ENCODE measurements around the gene OR10G7.

The OR10G7 gene

GRCh38 chr11:124041254-124041653 lies at the start of gene OR10G7:
Gene OR10G7 (minus strand): TSS chr11:124041325. CDS start chr11:124039001, 2,324 bp downstream.
- DNase-seq (ENCODE audit: low read depth in 2 of 2, low spot score in 1 of 2) = no peak

DNA sequence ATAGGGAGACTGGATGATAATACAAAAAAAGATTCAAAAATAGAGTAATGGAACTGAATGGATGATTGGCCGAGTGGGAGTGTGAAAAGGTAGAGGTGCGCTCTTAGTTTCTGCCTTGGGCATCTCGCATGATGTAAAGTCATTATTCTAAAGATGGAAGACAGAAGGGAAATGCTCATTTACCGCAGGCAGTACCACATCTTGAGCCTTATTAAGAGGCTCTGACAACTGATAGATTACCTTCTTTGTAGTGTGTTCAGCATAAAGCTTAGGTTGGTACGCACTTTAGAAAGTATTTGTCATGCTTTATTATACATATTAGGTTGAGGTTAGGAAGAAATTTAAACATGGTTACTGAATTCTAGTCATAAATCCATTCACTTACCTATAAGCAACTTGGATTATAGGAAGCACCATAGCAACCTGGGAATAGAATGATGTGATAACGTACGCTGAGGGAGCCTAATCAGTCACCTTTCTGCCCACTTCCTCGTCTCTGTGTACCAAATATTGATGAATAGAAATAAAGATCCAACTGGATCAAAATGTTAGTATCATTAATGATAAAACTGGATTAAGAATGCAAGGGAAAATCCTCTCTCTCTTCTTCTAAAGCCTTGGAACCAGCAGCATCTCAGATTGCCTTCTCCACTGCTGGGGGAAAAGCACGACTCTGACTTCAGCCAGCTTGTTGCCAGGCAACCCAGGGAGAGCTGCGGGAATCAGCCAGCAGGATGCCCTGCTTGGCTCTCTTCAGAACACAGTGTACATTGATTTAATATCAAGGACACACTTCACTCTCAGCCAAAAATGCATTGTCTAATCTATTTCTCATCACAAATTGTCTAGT lies 45.1 kb upstream of the OR10G7 start:
- no peak for DNase-seq (ENCODE audit: low read depth in 2 of 2, low spot score in 1 of 2)

DNA sequence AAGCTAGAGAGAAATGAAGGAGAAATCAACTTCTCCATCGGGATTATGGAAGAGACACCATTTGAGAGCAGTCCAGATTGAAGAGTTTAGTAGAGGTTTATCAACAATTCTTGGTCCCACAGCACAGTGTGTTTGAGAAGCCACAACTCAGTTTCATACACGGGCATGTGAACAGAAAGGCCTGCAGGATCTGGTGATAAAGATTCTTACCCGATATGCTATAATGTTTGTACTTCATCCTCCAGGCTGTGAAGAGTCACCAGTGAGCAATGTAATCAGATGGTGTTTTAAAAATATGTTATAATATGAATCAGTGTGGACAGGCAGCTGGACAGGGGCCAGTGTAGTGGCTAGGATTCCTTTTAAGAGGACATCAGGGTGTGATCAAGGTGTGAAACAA lies 44.5 kb upstream of the OR10G7 start:
- no peak for DNase-seq (ENCODE audit: low read depth in 2 of 2, low spot score in 1 of 2)

DNA sequence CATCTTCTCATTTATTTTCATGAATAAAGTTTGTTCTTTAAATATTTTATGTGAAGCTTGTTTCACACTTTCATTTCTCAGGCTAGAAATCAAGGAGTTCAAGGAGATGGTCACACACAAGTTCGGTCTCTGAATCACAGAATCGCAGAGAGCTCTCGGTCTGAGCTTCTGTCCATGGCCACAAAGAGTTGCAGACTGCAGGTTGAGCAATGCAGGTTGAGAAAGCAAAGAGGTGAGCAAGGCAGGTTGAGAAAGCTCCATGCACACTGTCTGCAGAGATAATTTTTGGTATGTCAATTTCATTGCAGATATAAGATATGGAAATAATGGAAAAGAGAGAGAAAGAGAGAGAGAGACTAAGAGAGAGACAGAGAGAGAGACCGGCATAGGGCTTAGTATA lies 41.2 kb upstream of the OR10G7 start:
- DNase-seq (ENCODE audit: low read depth in 2 of 2, low spot score in 1 of 2) = no peak

DNA sequence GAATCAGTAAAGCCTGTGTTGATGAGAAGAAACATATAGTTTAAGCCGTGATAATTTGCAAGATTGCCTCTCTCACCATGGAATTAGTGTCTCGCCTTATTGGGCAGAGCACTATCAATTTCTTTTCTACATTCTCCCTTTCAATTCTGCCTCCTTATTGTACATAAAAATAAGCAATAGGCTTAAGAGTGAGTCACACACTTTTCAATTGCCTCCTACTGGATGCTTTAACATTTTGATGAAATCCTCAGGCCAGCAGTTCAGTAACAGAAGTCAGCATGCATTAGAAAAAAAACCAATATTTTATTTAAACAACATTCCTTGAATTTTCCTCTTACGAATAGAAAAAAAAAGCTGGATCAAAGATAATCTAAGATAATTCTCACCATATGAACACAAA lies 40.4 kb upstream of the OR10G7 start:
- DNase-seq (ENCODE audit: low read depth in 2 of 2, low spot score in 1 of 2) = no peak

DNA sequence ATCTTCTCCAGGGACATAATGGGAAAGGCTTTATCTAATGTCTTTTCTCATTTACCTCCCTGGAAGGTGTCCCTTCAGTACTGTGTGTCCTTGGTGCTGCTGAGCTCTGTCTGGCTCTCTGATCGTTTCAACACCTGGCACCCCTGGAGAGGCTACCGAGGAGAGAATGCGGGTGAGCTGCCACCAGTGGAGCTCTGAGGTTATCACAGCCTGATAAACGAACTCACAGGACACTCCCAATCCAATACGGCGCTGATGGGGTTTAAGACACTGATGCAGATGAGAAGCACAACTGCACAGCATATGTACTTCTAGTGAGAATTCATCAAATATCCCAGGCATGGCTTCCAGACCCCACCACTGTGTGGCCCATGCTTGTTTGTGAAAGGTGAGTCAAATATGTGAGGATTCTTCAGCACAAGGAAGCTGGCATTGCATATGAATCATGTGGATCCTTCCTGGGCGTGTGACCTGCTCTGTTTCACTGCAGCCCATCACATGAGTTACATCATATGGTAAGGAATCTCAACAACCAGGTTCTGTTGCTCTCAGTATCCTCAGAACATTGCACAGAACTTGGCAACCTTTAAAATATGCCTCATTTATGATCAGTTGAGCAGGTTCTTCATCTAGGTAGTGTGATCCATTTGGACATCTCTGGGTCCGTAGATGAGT lies 39.3 kb upstream of the OR10G7 start:
- no peak for DNase-seq (ENCODE audit: low read depth in 2 of 2, low spot score in 1 of 2)

GRCh38 chr11:124079631-124080326 lies 38.7 kb upstream of the OR10G7 start:
- DNase-seq (ENCODE audit: low read depth in 2 of 2, low spot score in 1 of 2) = no peak

- DNase-seq (ENCODE audit: low read depth in 2 of 2, low spot score in 1 of 2) = no peak
These were observed 37.5 kb upstream of the OR10G7 start for GRCh38 chr11:124078591-124078990.

DNA sequence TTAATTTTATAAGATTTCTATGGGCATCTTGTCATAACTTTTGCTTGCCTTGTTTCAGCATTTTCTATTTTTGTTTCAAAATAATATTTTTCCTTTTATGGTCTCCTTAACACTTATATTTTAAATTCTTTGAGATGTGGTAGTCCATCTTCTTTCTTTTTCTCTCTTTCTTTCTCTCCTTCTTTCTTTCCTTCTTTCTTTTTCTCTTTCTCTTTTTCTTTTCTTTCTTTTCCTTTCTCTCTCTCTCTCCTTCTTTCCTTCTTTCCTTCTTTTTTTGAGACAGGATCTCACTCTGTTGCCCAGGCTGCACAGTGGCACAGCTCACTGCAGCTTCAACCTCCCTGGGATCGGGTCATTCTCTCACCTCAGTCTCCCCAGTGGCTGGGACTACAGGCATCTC lies 36.1 kb upstream of the OR10G7 start:
- no peak for DNase-seq (ENCODE audit: low read depth in 2 of 2, low spot score in 1 of 2)

GRCh38 chr11:124075841-124076651 lies 34.9 kb upstream of the OR10G7 start:
- no peak for DNase-seq (ENCODE audit: low read depth in 2 of 2, low spot score in 1 of 2)

GRCh38 chr11:124075492-124075840 lies 34.3 kb upstream of the OR10G7 start:
- DNase-seq (ENCODE audit: low read depth in 2 of 2, low spot score in 1 of 2) = no peak

- no peak for DNase-seq (ENCODE audit: low read depth in 2 of 2, low spot score in 1 of 2)
These were observed 33.4 kb upstream of the OR10G7 start for GRCh38 chr11:124074554-124074953.

DNA sequence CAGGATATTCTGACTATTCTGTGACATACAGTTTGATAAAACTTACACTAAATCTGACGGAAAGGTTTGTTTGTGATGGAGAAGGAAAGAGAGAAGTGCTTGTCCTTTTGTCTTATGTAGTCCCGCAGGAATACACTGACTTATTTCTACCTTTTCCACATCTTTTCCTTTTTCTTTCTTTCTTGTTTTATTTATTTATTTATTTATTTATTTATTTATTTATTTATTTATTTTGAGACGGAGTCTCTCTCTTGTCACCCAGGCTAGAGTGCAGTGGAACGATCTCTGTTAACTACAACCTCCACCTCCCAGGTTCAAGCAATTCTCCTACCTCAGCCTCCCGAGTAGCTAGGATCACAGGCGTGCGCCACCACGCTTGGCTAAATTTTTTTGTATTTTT lies 31.0 kb upstream of the OR10G7 start:
- DNase-seq (ENCODE audit: low read depth in 2 of 2, low spot score in 1 of 2) = no peak

DNA sequence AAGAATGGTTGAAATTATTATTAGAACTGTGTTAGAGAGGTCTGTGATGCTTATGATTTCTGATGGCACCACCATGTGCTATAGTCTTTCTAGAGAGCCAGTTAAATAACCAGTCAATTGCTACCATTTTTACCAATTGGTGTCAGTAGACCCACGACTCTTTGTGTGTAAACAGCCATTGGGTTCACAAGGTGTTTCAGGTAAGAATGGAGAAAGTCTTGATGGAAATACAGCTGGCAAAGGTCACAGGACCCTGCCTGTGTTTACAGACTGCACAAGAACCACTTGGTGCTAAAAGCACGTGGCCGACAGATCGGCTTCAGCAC lies 30.5 kb upstream of the OR10G7 start:
- DNase-seq (ENCODE audit: low read depth in 2 of 2, low spot score in 1 of 2) = no peak

DNA sequence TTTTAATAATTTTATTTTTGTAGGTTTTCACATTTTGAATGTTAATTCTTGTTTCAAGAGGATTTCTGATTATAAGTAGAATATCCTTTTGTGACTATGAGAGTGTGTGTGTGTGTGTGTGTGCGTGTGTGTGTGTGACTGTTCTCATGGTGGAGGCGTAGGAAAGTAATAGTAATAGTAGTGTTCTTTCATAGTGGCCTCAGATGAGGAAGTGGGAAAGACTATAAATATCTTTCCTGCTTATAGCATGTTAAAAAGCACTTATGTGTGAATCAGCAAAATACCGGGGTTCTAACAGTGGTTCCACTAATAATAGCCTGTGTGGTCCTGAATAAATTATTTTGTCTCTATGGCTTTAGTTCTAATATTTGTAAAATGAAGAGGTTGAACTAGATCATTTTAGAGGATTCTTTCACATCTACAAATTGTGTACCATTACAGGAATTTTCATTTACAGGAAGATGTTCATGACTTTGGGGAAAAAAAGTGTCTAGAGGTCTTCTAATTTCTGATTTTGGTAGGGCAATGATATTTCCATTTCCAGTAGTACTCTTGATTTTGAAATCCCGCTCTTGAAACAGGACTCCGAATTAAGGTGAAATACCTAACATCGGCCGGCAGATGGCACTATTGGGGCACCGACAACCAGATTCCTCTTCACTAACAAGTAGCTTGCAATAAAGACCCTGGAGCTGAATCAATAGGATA lies 29.9 kb upstream of the OR10G7 start:
- DNase-seq (ENCODE audit: low read depth in 2 of 2, low spot score in 1 of 2) = peak in 1 of 2 donors; percentile 42

- no peak for DNase-seq (ENCODE audit: low read depth in 2 of 2, low spot score in 1 of 2)
These were observed 28.6 kb upstream of the OR10G7 start for GRCh38 chr11:124069429-124070401.

GRCh38 chr11:124068601-124069110 lies 27.5 kb upstream of the OR10G7 start:
- DNase-seq (ENCODE audit: low read depth in 2 of 2, low spot score in 1 of 2) = no peak

DNA sequence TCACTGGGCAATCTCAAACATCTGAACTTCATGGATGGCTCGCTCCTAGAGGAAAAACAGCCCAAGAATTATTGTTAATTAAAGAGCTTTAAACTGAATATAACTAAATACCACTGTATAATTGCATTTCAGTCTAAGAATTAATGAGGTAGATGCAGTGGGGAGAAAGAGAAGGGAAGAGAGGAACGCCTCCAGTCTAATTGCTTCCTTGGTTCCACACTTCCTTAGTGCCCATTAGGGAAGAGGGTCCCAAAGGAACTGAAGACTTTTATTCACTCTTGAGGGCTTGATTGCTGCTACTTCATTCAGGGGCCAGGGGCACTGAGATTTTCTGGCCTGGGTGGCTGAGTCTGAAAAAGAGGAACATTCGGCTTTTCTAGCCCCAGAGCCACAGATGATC lies 11.8 kb upstream of the OR10G7 start:
- no peak for DNase-seq (ENCODE audit: low read depth in 2 of 2, low spot score in 1 of 2)

GRCh38 chr11:124050748-124051147 lies 9.6 kb upstream of the OR10G7 start:
- no peak for DNase-seq (ENCODE audit: low read depth in 2 of 2, low spot score in 1 of 2)
